SH-SY5Y (cell line): ENCODE results near the gene SND1.

Source experiments
- GATA2 ChIP-seq: IDR thresholded peaks from 2 replicates; pipeline ENCODE4 v1.6.1; 2011; ENCODE audit warnings: mild to moderate bottlenecking, low read depth, low read length
- GATA3 ChIP-seq: IDR thresholded peaks from 2 replicates; pipeline ENCODE4 v1.6.1; 2011; ENCODE audit warnings: low read depth, mild to moderate bottlenecking, low read length, moderate library complexity

SND1 gene

DNA sequence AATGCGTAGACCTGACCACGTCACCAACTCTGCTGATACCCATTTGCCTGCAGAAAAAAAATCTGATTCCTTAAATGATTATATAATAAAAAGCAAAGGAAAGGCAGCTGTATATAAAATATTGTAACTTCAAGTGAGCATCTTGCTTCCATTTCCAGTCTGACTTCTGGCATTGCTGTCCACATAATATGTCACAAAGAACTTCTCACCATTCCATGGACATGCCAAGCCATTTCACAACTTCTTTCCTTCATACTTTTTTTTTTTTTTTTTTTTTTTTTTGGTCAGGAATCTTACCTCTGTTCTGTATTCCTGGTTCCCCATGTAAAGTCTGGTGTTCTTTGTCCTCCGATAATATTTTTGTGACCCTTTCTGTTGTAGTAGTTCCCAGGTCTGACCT lies 165.5 kb downstream of the SND1 start:
- TF ChIP-seq GATA2 = no peak
- no peak for TF ChIP-seq GATA3

DNA sequence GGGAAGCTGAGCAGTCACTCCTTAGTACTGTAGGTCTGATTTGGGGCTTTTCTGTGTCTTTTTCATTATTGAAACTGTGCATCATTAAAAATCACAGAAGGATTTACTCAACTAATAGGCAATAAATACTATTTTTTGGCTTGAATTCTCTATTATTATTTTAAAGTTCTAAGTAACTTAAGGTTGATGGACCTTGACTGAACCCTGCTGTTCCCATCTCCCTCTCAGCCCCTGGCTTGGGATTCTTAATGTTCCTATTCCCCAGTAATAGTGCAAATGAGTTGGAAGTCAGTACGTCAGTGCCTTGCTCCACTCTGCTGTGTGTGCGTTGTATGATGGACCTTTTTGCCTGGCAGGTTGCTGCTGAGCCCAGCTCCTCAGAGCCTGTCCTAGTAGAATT lies 166.3 kb downstream of the SND1 start:
- no peak for TF ChIP-seq GATA3
- TF ChIP-seq GATA2 = no peak

DNA sequence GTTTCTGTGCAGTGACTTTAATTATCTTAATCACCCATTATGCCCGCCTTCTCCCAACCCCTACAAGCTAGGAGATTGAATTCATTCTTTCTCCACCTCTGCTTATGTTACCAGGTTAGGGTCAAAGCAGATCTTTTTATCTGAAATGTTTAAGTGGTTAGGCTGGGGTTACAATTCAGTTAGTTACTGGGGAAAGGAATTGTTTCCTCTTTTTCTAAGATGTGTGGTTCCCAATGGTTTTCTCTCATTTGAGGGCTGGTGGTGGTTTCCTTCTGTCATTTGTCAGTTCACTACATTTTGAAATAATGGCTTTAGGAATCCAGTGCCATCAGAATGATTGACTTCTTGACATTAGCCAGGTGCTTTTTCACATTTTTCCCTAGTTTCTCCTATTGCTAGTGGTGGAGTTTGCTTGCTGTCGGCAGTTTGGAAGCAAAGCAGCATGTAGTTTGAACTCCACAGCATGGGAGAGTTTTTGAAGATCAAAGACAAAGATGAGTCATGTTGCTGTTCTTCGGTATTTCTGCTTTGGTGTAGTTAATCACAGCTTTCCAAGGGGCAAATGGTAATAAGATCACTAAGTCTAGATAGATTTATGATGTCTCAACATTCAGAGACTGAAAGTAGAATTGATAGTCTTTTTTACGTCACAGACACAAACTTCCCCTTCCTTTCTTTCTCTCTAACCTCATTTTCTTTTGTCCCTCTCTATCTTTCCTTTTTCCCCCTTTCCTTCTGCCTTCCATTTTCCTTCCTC lies 168.2 kb downstream of the SND1 start:
- TF ChIP-seq GATA2 = no peak
- TF ChIP-seq GATA3 = no peak

DNA sequence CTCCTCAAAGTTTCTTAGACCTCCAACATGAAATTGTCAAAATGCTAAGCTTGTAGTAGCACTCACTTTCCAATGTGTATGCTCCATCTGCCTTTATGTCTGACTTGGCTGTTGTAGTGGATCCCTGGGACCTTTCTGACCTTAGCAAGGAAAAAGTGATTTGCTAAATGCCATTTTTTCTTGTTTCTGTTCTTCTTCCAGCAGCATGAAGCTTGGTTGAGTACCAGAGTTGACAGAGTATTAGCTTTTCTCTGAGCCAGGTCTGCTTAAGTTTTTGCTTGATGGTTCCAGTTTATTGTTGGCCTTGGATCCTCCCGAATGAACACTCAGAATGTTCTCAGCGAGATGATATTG lies 168.7 kb downstream of the SND1 start:
- no peak for TF ChIP-seq GATA2
- no peak for TF ChIP-seq GATA3

DNA sequence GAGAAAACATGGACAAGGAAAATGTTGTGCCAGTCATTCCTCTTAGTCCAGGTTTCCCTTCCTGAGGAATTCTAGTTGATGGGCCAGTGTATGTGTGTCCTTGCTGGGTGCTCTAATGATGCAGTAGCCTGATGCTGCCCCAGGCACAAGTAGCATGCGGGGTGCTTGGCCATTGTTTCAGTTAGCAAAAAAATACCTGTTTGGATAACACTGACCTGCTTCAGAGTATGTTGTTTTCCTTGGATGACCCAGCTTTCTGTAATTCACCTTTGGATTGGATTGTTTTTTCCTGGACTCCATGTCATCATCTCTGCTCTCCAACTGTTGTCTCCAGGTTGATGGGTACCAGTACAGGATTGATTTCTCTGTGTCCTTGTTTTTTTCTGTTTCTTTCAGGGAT lies 169.2 kb downstream of the SND1 start:
- TF ChIP-seq GATA3 (no peak), GATA2 (no peak)

DNA sequence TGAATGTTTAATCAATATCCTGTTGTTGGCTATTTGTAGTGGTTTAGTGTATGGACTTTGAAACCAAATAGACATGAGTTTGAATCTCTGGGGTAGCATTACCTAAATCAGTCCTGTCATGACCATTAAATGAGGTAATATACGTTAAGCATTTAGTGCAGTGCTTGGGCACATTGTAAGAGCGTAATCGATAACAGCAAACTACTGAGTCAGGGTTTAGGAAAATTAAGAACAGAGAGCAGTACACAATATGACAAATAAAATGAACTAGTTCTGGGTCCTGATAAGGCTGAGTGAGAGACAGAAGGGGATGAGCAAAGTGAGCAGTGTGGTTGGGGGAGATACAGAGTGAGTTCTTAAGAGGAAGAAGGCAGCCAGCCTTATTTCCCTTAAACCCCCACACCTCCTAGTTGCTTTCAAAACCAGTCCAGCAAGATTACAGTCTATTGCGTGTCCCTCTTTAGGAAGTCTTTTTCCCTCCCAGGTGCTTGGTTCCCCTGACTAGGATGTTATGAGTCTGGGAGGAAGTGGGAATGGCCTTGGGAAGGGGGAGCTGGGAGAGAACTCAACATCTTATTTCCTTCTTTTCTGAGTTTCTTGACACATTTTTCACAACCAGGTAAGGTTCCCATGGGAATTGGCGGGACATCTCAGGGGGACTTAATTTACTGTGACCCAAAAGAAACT lies 171.0 kb downstream of the SND1 start:
- TF ChIP-seq GATA2 (no peak), GATA3 (no peak)

DNA sequence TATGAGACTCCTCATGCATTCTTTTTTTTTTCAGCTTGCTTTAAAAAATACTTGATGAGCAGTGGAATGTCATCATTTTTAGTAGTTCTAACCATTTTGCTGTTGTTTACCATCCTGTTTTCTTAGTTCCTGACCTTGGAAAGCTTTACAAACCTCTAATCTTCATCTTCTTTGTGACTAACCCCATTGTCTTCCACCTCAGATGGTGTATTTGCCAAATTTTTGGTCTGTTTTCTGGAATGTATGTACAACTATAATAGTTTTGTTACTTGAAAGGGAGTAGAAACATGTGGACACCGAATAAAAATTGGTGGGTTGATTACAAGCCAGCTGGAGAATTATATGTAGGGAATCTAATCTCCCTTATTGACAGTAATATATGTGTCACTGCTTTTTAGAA lies 172.7 kb downstream of the SND1 start:
- TF ChIP-seq GATA2 (no peak), GATA3 (no peak)

DNA sequence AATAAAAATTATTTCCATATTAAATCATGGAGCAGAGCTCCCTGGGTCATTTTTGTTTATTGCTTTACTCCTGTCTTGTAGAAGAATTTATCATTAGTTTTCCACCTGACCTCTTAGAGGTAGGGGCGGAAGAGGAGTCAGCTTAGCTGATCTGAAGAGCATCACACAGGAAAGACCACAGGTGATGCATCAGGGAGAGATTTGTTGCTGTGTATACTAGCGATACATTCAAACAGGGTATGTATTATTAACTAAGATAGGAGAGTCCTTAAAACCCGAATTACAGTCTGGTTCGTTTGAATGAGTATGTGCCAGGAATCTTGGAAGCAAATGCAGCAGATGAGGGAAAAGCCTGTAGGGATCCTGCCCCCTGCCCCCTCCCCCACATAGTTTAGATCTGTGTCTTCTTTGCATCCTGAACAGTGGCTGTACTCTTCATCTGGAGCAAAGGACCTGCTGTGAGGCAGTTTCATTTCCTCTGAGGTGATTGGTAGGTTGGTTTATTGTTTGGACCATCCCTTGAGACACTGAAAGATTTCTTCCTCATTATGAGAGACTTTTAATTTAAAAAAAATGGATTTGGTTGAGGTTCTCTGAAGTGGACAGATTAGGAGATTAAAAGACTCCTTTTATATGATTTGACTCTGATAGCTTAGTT lies 177.0 kb downstream of the SND1 start:
- TF ChIP-seq GATA2 (no peak), GATA3 (no peak)

DNA sequence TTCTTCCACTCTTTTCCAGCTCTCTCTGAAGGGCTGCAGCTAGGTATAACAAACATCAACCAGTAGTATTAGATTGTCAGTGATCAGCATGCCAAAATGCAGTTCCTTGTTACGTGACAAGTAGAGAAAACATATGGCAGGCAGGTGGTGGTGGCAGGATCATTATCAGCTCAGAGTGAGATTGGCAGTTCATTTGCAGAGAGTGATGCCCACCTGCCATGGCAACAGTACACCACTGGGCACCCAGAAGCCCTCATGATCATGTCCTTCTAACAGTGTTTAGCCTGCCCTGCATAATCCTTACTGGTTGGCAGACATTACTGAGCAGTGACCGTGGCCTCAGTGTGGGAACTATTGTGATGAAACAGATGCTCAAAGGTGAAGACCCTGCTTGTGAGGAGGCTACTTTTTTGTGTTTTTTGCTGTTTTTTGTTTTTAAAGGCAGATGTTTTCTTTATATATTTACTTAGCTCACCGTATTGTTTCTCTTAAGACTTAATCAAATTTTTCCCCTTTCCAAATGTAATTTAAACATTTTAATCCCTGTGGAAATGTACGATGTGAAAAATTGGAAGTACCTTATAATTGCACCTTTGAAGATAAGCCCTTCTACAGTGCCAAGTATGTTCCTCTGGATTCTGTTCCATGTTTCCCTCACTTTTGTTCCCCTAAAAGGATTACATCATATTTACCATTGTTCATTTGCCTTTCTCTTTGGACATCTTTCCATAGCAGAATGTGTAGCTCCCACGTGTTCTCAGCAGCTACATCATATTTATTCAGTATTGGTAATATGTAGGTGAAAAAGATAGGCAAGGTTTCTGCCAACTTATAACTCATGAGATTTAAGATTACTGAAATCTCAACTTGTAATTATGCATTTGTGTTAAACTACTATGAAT lies 179.6 kb downstream of the SND1 start:
- TF ChIP-seq GATA3 (peak; percentile 62; the same call in 1 of the 2 replicates), GATA2 (peak; percentile 90)

DNA sequence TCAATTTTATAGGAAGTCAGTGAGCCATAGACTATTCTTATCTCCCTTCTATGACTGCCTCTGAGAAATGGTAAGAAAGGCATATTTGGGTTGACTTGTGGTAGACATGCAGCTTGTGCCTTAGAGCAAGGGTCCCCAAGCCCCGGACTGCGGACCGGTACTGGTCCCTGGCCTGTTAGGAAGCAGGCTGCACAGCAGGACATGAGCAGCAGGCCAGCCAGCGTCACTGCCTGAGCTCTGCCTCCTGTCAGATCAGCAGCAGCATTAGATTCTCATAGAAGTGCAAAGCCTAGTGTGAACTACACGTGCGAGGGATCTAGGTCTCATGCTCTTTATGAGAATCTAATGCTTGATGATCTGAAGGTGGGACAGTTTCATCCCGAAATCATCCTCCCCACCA lies 180.6 kb downstream of the SND1 start:
- TF ChIP-seq GATA3 (no peak), GATA2 (no peak)

DNA sequence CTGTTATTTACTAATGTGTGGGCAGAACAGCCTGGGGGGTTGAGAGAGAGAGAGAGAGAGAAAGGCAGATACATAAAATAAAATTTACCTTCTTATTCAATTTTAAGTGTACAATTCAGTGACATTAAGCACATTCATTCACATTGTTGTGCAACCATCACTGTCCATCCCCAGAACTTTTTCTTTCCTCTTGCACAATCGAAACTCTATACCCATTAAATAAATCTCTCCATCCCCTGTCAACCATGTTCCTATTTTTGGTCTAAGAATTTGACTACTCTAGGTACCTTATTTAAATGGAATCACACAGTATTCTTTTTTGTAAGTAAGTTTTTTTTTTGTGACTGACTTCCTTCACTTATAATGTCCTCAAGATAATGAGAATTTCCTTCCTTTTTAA lies 181.6 kb downstream of the SND1 start:
- TF ChIP-seq GATA2 (no peak), GATA3 (no peak)

DNA sequence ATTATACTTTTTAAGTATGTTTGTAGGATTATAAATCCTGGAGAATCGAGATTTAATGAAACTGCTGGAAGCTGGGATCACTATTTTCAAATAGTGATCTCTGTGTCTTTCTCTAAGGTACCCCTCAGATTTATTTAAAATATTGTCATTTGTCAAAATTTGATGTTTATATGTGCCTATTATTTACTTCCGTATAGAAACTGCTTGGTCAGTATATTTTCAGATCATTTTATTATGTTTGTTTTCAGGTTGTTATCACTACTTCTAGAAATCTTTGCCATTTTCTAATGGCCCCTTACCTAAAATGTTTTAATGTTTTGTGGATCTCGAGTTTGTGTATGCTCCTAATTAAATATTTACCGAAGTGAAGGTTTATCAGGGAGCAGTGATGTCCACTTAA lies 183.7 kb downstream of the SND1 start:
- TF ChIP-seq GATA2 (no peak), GATA3 (no peak)

DNA sequence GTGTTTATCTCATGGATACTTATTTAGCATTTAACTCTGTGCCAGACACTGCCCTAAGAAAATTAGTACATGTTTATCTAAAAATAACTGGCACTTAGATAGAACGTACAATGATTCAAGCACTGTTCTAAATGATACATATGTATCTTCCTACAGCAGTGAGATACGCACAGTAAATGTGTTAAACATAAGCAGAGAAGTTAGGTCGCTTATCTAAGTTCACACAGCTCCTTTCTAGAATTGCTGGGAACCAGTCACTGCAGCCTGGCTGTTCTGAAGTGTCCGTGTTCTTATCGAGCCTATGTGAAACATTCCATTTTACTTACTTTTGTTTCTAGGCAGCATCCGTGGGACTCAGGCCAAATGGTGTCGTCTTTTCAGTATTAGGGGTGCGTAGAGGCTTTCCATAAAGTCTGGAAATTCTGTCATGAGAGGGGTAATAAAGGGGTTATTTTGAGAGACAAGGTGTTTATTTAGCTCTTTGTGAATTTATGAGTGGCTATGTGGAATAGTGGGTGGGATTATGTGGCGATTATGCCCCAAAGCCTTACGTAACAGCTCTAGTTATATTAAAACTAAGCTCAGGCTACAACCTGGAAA lies 186.9 kb downstream of the SND1 start:
- TF ChIP-seq GATA3 (no peak), GATA2 (no peak)

DNA sequence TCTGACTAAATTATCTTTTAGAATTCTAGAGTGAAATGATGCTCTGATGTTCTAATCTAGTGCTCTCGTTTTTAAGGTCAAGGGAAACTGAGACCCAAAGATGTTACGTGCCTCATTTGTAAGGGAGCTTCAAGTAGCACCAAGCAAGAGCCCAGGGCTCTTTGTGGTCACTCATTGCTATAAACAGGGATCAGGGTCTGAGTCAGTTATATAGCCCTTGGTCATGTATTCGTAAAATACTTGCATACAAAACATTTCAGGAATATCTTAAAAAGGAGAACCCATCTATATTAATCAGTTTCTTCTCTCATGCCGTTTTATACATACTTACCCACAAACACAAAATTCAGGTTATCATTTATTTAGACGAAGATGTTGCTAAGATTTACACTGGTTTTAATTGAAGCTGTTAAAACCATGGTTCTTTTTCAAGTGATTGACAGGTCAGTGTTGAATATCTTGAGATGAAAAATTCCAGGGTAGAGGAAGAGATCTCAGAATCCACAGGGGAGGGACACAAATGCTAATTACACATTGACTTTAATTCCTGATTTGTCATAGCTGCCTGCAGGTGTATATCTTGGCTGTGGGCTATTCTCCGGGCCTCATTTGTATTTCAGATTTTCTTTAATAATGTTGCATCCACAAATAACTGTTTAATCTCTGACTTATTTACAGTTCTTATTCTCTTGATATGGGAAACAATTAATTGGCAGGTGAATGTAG lies 188.4 kb downstream of the SND1 start:
- TF ChIP-seq GATA3 = no peak
- TF ChIP-seq GATA2 = no peak

DNA sequence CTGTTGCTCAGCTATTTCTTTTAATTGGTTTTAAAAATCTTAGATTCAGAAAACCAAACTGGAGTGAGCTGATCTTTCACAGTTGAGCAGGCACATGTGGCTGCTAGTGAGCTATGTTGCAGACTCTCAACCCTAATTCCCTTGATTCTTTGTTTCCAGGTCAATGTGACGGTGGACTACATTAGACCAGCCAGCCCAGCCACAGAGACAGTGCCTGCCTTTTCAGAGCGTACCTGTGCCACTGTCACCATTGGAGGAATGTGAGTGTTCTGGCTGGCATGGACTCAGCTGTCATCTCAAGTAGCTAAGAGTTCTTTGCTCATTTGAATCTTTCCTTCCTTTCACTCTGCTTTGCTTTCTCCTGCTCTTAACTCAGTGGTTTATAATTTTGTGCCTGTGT lies 192.2 kb downstream of the SND1 start:
- TF ChIP-seq GATA3 (no peak), GATA2 (no peak)
